ENCODE measurements around the gene CPXM2.

The CPXM2 gene

GRCh38 chr10:123774132-123774742, 117.4 kb downstream of the CPXM2 start:
- no peak for DNase-seq (ENCODE audit: low read depth in 2 of 2)

DNA sequence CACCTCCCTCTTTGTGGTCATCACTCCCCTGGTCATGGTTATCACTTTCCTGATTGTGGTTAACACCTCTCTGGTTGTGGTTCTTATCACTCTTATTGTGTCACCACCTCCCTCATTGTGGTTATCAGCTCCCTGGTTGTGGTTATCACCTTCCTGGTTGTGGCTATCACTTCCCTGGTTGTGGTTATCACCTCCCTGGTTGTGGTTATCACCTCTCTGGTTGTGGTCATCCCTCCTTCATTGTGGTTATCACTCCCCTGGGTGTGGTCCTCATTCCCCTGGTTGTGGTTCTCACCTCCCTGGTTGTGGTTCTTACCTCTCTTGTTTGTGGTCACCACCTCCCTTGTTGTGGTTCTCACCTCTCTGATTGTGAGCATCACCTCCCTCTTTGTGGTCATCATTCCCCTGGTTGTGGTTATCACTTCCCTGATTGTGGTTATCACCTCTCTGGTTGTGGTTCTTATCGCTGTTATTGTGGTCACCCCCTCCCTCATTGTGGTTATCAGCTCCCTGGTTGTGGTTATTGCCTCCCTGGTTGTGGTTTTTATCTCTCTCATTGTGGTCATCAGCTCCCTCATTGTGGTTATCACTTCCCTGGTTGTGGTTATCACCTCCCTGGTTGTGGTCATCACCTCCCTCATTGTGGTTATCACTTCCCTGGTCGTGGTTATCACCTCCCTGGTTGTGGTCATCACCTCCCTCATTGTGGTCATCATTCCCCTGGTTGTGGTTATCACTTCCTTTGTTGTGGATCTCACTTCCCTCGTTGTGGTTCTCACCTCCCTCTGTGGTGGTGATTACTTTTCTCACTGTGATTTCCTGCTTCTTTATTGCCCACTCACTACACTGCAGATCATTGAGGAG, 118.7 kb downstream of the CPXM2 start:
- DNase-seq (ENCODE audit: low read depth in 2 of 2), result no peak

DNA sequence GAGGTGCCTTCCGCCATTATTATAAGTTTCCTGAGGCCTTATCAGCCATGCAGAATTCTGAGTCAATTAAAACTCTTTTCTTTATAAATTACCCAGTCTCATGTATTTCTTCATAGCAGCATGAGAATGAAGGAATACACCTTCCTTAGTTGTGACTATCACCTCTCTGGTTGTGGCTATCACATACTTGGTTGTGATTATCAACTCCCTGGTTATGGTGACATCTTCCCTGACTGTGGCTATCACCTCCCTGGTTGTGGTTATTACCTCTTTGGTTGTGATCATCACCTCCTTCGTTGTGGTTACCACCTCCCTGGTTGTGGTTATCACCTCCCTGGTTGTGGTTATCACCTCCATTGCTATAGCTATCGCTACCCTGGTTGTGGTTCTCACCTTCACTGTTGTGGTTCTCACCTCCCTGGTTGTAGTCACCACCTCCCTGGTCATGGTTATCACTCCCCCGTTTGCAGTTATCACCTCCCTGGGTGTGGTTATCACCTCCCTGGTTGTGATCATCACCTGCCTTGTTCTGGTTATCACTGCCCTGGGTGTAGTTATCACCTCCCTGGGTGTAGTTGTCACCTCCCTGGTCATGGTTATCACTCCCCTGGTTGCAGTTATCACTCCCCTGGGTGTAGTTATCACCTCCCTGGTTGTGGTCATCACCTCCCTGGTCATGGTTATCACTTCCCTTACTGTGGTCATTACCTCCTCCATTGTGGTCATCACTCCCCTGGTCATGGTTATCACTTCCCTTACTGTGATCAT, 119.5 kb downstream of the CPXM2 start:
- no peak for DNase-seq (ENCODE audit: low read depth in 2 of 2)

DNA sequence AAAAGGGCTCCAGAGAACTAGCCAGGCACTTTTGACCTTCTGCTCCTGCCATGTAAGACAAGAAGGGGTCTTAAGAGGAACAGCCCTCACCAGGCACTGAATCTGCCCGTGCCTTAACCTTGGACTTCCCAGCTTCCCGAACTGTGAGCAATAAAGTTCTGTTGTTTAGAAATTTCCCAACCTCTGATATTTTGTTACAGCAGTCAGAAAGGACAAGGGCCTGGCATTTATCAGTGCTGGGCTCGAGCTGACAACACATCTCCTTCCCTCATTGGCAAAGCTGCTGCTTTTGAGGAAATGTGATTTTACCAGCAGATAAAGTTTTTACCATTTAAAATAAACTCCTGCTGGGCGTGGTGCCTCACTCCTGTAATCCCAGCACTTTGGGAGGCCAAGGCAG, 122.0 kb downstream of the CPXM2 start:
- no peak for DNase-seq (ENCODE audit: low read depth in 2 of 2)

DNA sequence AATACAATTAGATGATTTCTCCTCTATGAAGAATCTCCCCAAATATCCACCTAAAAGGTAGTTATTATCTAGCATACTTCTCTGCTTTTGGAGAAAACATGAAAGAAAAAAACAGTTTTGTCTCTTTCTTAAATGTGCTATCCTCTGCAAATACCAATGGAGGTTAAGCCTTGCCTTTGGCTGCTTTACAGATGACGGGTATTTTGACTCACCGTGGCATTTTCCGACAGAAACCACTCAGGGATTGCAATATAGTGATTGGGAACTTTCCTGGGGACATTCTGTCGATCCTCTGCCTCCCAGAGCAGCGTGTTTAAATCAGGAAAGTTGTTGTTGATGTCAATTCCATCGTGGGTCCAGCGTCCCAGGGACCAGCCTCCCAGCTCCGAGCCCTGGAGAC, 124.8 kb downstream of the CPXM2 start:
- no peak for DNase-seq (ENCODE audit: low read depth in 2 of 2)

GRCh38 chr10:123766012-123766411, 125.6 kb downstream of the CPXM2 start:
- no peak for DNase-seq (ENCODE audit: low read depth in 2 of 2)

GRCh38 chr10:123761666-123762230, 129.9 kb downstream of the CPXM2 start:
- DNase-seq (ENCODE audit: low read depth in 2 of 2), result no peak

GRCh38 chr10:123761038-123761428, 130.6 kb downstream of the CPXM2 start:
- no peak for DNase-seq (ENCODE audit: low read depth in 2 of 2)

DNA sequence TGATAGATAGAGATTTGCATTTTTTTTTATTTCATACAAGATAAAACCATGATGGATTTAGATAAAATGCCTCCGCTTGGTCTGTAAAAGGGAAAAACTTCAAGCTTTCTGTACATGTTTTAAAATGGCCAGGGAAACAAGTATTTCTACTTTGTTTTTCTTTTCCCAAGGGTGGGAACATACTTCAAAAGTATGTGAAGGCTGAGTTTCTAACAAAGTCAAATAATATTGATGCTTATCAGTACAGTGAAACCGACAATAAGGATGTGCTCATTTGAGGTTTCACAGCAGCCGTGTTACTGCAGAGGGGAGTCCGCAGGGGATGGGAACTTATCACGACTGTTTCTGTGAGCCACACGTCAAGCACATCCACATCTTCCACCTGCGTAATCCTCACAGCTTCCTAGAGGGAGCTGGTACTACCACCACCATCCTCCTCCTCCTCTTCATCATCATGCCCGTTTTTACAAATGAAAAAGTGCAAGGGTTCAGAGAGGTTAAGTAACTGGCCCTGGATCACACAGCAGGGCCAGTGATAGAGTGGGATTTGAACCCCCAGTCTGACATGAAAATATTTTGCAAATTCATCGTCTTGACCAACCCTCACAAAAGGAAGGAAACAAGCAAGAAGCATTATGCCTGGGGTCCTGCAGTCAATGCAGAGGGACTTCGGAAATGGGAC, 131.1 kb downstream of the CPXM2 start:
- no peak for DNase-seq (ENCODE audit: low read depth in 2 of 2)

DNA sequence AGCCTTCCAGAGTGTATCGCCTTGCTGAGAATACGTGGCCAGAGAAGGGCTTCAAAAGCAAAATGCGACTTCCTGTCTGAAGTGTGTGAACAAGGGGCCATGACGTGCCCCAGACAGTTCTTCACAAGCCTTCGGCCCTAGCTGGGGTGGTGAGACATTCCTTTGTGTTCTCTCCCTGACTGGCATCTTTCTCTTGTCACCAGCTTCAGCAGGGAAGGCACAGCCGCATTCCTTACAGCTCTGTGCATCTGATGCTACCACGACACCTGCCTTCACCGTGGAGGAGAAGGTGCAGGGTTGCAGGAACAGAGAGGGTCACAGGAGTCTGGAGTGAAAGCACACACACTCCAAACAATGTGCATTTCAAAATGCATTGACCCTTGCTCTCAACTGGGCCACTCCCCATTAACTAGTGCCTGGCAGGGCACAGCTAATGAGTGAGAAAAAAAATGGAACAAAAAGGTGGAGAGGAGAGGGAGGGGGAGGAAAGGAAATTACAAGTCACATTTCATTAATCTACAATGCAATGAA, 132.0 kb downstream of the CPXM2 start:
- no peak for DNase-seq (ENCODE audit: low read depth in 2 of 2)

DNA sequence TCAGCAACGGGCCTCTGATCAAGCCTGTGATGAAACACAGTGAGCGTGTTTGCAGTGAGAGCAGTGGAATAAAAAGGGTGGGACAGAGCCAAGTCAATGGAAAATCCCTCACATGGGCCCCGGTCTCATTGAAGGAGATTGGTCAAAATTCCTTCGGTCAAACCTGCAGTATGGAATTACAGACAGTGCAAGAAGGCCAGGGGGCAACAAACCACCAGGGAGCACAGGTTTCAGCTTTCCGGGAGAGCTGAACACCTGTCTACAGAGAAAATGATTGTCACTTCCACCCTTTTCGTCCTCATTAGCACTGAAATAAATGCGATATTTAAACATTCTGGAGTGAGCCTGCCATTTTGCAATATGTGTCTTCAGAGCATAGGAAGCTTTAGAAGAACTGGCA, 132.6 kb downstream of the CPXM2 start:
- no peak for DNase-seq (ENCODE audit: low read depth in 2 of 2)

DNA sequence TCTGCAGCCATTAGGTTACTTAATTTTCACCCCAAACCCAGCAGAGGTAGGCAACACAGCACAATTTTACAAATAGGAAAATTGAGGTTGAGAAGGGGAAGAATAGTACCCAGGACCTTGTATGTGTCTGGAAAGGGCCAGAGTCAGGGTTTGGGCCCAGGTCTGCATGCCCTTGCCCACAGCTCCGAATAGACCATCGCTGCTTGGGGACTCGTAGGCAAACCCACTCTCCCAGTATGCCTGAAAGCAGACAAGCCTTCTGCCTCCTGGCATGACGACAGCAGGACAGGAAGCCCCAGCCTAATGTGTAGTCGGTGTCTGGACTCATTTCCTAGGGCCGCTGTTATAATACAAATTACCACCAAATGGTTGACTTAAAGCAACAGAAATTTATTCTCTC, 133.8 kb downstream of the CPXM2 start:
- no peak for DNase-seq (ENCODE audit: low read depth in 2 of 2)

GRCh38 chr10:123755061-123755460, 136.5 kb downstream of the CPXM2 start:
- no peak for DNase-seq (ENCODE audit: low read depth in 2 of 2)

DNA sequence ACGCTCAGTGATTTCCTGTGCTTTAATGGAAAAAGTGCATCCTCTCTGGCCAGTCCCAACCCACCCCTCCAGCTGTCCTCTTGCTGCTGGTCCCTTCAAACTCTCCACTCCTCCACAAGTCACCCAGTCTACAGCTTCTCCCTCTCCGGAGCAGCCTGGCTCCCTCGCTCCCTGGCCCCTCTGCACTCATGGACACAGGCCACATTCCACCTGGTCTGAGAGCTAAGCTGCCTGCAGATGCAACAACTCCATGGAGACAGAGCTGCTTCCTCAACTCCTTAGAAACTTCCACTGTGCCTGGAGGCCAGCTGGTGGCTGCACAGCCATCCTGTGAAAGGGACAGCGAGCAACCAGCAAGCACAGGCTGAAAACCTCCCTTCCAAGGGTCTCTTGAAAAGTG, 137.5 kb downstream of the CPXM2 start:
- no peak for DNase-seq (ENCODE audit: low read depth in 2 of 2)

DNA sequence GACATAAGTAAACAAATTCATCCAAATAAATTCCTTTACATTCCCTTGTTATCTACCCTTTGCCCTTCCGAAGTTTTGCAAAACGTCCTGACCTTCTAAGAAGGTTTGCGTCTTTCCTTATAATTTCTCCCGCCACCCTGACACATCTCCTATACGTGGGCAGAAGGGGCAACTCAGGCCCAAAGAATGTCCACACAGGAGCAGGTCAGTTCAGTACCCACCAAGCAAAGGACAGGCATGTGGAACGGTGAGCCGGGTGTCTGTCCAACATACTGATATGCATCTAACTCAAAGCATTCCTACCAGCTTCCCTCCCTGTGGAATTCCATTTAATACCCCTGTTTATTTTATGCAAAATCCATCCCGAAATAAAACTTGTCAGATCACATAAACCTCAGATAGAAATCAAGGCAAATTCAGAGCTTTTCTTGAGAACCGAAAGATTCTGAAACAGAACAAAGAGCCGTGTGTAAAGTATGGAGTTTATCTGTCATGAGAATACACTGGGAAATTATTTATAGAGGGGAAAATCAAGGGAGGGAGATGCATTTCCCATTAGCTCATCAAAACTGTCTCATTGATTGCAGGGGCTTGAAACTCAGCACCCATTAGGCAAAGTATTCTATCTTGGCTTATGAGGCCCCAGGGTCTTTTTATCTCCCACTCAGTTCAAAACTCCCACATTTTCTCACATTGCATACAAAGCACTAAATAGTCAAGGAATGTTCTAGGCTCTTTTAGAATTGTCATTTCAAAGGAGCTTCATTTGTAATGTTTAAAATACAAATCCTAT, 140.1 kb downstream of the CPXM2 start:
- DNase-seq (ENCODE audit: low read depth in 2 of 2), result no peak

- DNase-seq (ENCODE audit: low read depth in 2 of 2), result no peak
These were observed 140.7 kb downstream of the CPXM2 start for GRCh38 chr10:123750901-123751300.

DNA sequence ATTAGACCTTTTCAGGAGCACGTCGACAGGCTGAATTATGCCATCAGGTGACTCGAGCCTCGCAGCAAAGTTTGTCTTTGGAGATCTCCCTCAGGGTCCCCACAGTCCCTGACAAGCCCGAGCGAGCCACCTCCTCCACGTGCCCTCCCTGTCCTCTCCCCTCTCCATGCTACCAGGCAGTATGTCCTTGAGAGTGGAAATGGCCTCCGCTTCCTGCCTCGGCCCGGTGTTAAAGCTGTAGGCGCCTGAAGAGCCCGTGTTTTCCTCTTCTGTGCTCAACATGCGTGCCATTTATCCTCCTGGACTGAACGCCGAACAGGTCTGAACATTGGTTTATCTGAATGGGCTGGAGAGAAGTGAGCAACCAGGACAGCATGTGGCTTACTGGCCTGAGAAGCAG, 142.9 kb downstream of the CPXM2 start:
- no peak for DNase-seq (ENCODE audit: low read depth in 2 of 2)

GRCh38 chr10:123747426-123747825, 144.2 kb downstream of the CPXM2 start:
- no peak for DNase-seq (ENCODE audit: low read depth in 2 of 2)

GRCh38 chr10:123746942-123747341, 144.7 kb downstream of the CPXM2 start:
- DNase-seq (ENCODE audit: low read depth in 2 of 2), result no peak

GRCh38 chr10:123746520-123746919, 145.1 kb downstream of the CPXM2 start:
- DNase-seq (ENCODE audit: low read depth in 2 of 2), result no peak

GRCh38 chr10:123746061-123746460, 145.5 kb downstream of the CPXM2 start:
- no peak for DNase-seq (ENCODE audit: low read depth in 2 of 2)

All from stimulated activated CD4-positive, alpha-beta T cell treated with anti-CD3 and anti-CD28 coated beads, Interleukin-1b, Interleukin-23, amount 100 ng/mL, for 1 hour (primary cell).